Fibroblast of the aortic adventitia (primary cell): ENCODE data around the gene NTN3. TPM values are rescaled to one million over a fixed set of nuclear protein-coding genes. Genes with fewer than 3 reads are reported as not detected.

Experiments
- DNase-seq: peaks from one replicate; pipeline ENCODE4 v3.0.0-alpha.2; 2010; ENCODE audit warnings: low read depth
- H3K4me3 ChIP-seq: 2 replicates; pipeline ENCODE4 v1.5.1; 2011; ENCODE audit warnings: low read depth, mild to moderate bottlenecking, control low read depth, low read length, moderate library complexity
- total RNA-seq: library from RNA; depleted of rRNA; stranded (reverse); fragments of >200 nt; gene quantifications from 2 replicates; pipeline ENCODE4 v1.2.3, GENCODE V29; 2012; ENCODE audit warnings: low replicate concordance
- TF ChIP-seq, protein P1 (sequence below): IDR thresholded peaks from 2 replicates; pipeline ENCODE4 v1.5.1; 2011; ENCODE audit warnings: mild to moderate bottlenecking, low read length, control low read depth, inconsistent platforms; ENCODE audit not compliant: insufficient read depth

The NTN3 gene
- total RNA-seq, 1 donor: 0.45 TPM

DNA sequence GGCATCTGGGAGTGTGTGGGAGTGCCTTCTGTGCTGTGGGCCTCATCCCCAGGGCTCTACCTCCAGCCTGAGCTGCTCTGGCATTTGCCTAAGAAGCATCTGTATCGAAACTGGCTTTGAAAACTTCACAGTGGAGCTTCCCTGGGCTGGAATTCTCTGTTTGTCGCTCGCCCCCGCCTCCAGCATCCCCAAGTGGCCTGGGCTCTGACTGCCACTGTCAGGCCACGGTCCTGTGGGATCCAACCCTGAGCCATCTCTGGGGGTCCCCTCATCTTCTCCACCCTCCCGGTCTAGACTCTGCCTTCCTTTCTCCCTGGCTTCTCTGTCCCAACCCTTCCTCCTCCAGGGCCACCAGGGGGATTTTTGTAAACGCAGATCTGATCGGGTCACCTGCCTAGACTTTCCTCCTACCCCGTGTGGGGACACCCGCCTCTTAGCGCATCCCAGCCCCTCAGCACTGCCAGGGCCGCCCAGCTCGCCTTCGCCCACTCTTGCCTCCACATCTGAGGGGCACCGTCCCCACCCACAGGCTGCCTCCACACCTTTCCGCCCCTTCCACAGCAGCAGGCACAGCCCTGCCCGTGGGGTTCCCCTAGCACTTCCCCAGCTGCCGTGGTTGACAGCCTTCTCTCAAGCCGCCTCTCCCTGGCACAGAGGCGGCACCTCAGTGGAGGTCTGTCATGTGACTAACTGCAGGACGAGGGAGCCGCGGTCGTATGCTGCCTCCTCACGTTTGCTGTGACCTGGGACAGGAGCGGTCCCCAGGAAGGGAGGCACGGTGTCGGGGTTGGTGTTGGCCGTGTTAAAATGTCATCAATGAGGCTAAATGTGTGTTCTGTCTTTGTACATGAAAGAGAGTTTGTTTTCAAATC, 15.8 kb downstream of the NTN3 start:
- TF ChIP-seq, protein P1, sequence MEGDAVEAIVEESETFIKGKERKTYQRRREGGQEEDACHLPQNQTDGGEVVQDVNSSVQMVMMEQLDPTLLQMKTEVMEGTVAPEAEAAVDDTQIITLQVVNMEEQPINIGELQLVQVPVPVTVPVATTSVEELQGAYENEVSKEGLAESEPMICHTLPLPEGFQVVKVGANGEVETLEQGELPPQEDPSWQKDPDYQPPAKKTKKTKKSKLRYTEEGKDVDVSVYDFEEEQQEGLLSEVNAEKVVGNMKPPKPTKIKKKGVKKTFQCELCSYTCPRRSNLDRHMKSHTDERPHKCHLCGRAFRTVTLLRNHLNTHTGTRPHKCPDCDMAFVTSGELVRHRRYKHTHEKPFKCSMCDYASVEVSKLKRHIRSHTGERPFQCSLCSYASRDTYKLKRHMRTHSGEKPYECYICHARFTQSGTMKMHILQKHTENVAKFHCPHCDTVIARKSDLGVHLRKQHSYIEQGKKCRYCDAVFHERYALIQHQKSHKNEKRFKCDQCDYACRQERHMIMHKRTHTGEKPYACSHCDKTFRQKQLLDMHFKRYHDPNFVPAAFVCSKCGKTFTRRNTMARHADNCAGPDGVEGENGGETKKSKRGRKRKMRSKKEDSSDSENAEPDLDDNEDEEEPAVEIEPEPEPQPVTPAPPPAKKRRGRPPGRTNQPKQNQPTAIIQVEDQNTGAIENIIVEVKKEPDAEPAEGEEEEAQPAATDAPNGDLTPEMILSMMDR: no peak
- no peak overlapping the region for H3K4me3 ChIP-seq
- DNase-seq: no peak

DNA sequence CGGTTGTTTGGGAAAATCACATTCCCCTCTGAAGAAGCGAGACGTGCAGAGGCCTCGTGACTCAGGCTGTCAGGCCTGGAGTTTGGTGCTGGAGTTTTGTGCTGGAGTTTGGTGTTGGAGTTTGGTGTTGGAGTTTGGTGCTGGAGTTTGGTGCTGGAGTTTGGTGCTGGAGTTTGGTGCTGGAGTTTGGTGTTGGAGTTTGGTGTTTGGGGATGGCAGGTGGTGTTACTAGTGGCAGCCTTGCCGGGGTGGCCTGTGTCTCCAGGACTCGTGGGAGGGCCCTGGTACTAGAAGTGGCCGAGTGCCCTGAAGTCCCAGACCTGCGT, 16.4 kb downstream of the NTN3 start:
- no peak overlapping the region for H3K4me3 ChIP-seq
- TF ChIP-seq, protein P1: no peak
- DNase-seq: no peak

DNA sequence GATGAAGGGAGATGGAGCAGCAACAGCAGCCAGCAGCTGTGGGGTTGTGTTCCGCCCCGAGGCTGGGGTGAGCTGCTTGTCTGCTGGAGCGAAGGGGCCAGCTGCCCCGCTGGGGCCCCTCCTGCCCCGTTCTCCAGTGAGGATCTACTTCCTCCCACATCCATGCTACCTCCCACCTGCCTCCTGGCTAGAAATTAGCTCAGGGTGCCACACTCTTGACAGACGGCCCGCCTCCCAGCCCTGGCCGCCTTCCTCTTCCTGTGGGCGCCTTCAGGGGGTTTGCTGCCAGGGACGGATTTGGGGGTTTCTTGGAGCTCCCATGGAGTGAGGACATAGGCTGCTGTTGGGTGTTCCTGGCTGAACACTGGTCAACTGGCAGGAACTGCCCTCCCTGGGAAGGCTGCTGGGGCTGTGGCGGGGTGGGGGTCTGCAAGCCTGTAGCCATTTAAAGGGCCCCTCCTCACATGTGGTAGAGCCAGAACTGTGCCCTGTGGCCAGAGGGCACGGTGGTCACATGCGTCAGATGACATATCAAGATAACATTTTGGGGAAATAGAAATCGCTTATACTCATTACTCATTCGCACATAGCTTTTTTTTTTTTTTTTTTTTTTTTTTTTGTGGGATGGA, 16.9 kb downstream of the NTN3 start:
- DNase-seq: no peak
- TF ChIP-seq, protein P1: no peak
- H3K4me3 ChIP-seq: no peak overlapping the region

- DNase-seq: no peak
- no peak overlapping the region for H3K4me3 ChIP-seq
- TF ChIP-seq, protein P1: no peak
Observed at GRCh38 chr16:2489581-2489980, 18.5 kb downstream of the NTN3 start.

DNA sequence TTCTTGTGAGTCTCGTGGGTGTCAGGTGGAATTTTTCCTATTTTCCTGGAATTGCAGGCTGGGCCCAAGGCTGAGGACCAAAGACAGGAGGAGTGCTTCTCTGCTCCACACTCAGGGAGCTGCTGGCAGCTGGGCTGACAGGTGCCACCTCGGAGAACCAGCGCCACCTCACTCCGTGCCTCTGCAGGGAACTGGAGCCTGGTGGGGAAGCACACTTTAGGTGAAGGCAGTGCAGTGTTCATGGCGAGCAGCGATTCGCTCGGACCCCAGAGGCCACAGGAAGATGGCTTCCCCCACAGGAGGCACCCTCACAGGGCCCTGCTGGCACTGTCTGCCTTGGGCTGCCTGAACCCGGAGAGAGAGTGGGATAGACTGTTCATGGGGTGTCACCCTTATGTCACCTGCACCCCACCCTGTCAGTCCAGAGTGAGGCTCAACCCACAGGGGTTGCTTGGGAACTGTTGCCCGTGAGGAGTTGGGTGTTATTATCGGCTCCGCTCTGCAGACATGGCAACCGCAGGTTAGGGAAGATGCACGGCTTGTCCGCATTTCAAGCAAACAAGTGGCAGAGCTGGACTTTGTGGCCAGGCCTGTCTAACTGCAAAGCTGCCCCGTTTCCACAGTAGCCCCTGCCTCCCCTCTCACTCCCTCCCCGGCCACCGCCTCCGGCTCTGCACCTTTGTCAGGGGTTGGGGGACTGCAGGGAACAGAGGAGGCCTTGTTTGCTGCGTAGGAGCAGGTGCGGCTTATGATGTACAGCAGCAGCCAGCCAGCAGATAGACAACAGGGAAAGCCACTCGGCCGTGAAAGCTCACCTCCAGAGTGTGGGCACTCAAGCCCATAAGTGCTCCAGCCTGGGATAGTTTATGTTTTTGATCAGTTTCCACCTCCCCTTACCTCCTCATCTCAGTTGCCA, 19.4 kb downstream of the NTN3 start:
- H3K4me3 ChIP-seq: no peak overlapping the region
- TF ChIP-seq, protein P1: no peak
- DNase-seq: no peak

DNA sequence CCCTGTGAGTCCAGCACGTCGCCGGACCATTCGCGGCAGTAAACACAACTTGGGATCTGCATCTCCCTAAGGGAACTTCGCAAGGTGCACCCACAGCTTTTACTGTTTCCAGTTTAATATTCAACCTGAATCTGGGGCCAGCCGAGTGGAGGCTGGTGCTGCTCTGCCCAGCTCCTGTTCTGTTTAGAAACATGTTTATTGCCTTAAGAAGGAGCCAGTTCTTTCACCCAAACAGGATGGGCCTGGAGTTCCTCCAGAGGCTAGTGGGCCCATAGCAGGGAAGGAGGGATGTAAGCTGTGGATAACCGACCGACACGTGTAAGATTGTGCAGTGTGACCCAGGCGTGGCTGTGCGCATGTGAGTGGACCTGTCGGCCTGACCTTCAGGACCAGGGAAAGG, 21.2 kb downstream of the NTN3 start:
- TF ChIP-seq, protein P1: no peak
- no peak overlapping the region for H3K4me3 ChIP-seq
- no peak for DNase-seq
